Kidney tubule cell (primary cell): ENCODE measurements around the gene DCTD.

Source experiments
- DNase-seq: peaks from one replicate; pipeline ENCODE4 v3.0.0-alpha.2; 2018; ENCODE audit warnings: low spot score

DCTD gene

GRCh38 chr4:182893047-182893446 lies 24.1 kb downstream of the DCTD start:
- no peak for DNase-seq

GRCh38 chr4:182890202-182890601 lies 27.0 kb downstream of the DCTD start:
- DNase-seq = no peak

- no peak for DNase-seq
These were observed 28.3 kb downstream of the DCTD start for GRCh38 chr4:182888891-182889290.

- no peak for DNase-seq
These were observed 30.4 kb downstream of the DCTD start for GRCh38 chr4:182886768-182887167.

GRCh38 chr4:182886205-182886604 lies 31.0 kb downstream of the DCTD start:
- no peak for DNase-seq

GRCh38 chr4:182885738-182886077 lies 31.5 kb downstream of the DCTD start:
- DNase-seq = no peak

- DNase-seq = no peak
These were observed 32.0 kb downstream of the DCTD start for GRCh38 chr4:182885022-182885737.

GRCh38 chr4:182884040-182884439 lies 33.1 kb downstream of the DCTD start:
- no peak for DNase-seq

- no peak for DNase-seq
These were observed 33.8 kb downstream of the DCTD start for GRCh38 chr4:182883351-182883750.

- DNase-seq = no peak
These were observed 35.3 kb downstream of the DCTD start for GRCh38 chr4:182881914-182882313.

GRCh38 chr4:182880387-182881356 lies 36.5 kb downstream of the DCTD start:
- no peak for DNase-seq

GRCh38 chr4:182879913-182880312 lies 37.3 kb downstream of the DCTD start:
- no peak for DNase-seq

GRCh38 chr4:182878633-182879495 lies 38.3 kb downstream of the DCTD start:
- no peak for DNase-seq

- no peak for DNase-seq
These were observed 39.8 kb downstream of the DCTD start for GRCh38 chr4:182877326-182877883.

GRCh38 chr4:182876427-182876826 lies 40.8 kb downstream of the DCTD start:
- DNase-seq = no peak

- no peak for DNase-seq
These were observed 41.5 kb downstream of the DCTD start for GRCh38 chr4:182875453-182876405.

GRCh38 chr4:182874797-182875345 lies 42.3 kb downstream of the DCTD start:
- no peak for DNase-seq

GRCh38 chr4:182874304-182874751 lies 42.9 kb downstream of the DCTD start:
- DNase-seq = no peak

GRCh38 chr4:182873726-182874125 lies 43.5 kb downstream of the DCTD start:
- DNase-seq = no peak

GRCh38 chr4:182873289-182873688 lies 43.9 kb downstream of the DCTD start:
- DNase-seq = no peak
